Fibroblast of mammary gland (primary cell): ENCODE measurements around the gene GRIN2D.
A peak's percentile ranks its signal among the peaks of the same experiment; 100 is the strongest.

Experiments used
- DNase-seq: peaks from one replicate; pipeline ENCODE4 v3.0.0-alpha.2; 2010; ENCODE audit warnings: low read depth
- H3K4me3 ChIP-seq: 2 replicates; pipeline ENCODE4 v1.5.1; 2011; ENCODE audit warnings: low read depth, mild to moderate bottlenecking, low read length, moderate library complexity; ENCODE audit not compliant: control insufficient read depth
- TF ChIP-seq, protein P1 (sequence below): conservative IDR thresholded peaks from 2 replicates; pipeline ENCODE4 v1.5.1; 2011; ENCODE audit warnings: low read depth, low read length, inconsistent platforms; ENCODE audit not compliant: control insufficient read depth, insufficient read depth

GRIN2D gene

DNA sequence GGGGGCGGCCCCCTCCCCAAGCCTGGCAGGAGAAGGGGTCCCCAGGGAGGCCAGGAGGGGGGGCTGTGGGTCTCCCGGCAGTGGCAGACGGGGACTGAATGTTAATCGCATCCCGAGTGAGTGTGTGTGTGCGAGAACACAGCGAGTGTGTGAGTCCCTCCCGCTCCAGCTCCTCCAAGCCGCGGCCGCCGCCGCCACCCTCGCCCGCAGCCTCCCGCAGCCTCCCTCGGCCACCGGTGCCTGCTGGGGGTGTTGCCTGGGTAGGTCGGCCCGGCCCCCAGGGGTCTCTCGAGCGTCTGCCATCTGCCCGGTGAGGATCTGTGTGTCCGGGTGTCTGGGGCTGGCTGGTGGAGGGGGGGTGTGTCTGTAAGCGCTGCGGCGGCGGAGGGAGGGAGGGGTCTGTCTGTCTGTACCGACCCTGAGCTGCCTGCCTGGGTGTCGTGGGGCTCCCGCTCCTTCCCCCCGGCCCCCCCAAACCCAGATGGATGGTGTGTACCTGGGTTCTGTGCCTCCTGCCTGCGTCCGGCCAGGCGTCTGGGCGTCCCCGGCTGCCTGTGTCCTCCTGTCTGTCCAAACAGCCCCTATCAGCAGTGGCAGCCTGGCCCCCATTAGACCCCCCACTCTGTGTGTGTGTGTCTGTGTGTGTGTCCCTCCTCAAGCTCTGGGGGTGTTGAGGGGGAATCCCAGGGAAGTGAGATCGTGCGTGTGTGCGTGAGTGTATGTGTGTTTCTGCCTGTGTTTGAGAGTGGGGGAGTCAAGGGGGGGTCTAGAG, at the start of gene GRIN2D:
GRIN2D (plus strand) TSS at position 110 of the 772 bp plus-strand sequence. CDS start 4,725 bp downstream, outside the sequence.
- TF ChIP-seq, protein P1, sequence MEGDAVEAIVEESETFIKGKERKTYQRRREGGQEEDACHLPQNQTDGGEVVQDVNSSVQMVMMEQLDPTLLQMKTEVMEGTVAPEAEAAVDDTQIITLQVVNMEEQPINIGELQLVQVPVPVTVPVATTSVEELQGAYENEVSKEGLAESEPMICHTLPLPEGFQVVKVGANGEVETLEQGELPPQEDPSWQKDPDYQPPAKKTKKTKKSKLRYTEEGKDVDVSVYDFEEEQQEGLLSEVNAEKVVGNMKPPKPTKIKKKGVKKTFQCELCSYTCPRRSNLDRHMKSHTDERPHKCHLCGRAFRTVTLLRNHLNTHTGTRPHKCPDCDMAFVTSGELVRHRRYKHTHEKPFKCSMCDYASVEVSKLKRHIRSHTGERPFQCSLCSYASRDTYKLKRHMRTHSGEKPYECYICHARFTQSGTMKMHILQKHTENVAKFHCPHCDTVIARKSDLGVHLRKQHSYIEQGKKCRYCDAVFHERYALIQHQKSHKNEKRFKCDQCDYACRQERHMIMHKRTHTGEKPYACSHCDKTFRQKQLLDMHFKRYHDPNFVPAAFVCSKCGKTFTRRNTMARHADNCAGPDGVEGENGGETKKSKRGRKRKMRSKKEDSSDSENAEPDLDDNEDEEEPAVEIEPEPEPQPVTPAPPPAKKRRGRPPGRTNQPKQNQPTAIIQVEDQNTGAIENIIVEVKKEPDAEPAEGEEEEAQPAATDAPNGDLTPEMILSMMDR: no peak
- no peak for DNase-seq
- H3K4me3 ChIP-seq: peak within 1 kb of the TSS; percentile 16

DNA sequence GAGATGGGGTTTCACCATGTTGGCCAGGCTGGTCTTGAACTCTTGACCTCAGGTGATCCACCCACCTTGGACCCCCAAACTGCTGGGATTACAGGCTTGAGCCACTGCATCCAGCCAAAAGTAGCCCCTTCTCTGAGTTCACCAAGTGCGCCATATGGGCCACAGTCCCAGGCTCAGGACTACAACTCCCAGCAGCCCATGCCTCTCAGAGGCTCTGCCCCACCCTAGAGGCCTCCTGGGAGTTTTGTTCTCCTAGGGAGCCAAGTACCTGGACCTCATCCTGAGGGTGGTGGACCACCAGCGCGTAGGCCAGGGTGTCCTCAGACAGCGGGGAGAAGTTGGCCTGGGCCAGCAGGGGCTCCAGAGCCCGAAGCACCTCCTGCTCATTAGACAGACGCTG, 48.6 kb upstream of the GRIN2D start:
- DNase-seq: no peak
- H3K4me3 ChIP-seq: no peak overlapping the region
- TF ChIP-seq, protein P1: no peak

DNA sequence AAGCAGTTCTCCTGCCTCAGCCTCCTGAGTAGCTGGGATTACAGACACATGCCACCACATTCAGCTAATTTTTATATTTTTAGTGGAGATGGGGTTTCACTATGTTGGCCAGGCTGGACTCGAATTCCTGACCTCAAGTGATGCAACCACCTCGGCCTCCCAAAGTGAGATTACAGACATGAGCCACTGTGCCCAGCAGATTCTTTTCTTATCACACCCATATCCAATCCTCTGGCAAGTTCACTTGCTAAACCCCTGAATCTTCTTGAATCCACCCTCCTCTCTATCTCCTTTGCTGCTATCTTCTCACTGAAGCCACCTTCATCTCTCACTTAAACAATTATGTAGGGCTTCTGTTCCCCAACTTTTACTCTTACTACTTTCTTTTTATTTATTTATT, 47.3 kb upstream of the GRIN2D start:
- no peak overlapping the region for H3K4me3 ChIP-seq
- TF ChIP-seq, protein P1: no peak
- DNase-seq: no peak

DNA sequence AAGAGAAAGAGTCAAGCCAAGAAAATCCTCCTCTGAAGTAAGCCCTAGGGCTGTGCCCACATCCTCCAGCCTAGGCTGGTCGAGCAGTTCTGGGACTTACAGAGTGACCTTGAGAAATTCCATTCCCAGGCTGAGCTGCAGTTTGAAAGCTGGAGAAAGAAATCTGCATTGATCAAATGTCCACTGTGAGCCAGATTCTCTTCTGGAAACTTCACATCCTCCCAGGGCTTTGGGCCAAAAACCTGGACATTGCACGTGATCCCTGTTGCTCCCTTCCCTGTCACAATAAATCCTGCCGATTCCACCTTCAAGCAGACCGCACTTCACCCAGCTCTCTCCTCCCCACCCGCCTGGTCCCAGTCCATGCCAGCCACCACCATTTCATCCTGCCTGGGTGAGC, 45.4 kb upstream of the GRIN2D start:
- TF ChIP-seq, protein P1: no peak
- peak; percentile 34 for DNase-seq
- H3K4me3 ChIP-seq: no peak overlapping the region

DNA sequence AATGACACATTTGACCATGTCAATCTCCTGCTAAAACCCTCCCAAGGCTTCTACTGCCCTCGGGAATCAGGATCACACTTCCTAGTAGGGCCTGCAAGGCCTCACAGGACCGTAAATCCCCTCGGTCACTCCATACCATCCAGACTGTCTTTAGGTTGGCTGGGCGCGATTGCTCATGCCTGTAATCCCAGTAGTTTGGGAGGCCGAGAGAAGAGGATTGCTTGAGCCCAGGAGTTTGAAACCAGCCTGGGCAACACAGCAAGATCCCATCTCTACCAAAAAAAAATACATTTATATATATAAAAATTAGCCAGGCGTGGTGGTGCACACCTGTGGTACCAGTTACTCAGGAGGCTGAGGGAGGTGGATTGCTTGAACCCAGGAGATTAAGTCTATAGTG, 44.7 kb upstream of the GRIN2D start:
- TF ChIP-seq, protein P1: no peak
- no peak overlapping the region for H3K4me3 ChIP-seq
- no peak for DNase-seq

DNA sequence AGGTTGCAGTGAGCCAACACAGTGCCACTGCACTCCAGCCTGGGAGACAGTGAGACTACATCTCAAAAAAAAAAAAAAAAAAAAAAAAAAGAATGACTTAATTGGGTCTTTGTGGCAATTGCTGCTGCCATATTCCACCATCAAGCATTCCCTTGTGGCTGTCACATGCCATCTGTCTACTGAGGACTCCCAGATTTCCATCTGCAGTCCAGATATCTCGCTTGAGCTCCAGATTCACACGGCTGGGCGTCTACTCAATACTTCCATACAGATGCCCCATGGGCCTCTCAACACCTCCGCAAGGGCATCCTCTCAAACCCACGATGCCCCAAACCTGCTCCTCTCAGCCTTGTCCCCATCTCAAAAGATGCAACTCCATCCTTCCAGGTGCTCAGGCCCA, 42.6 kb upstream of the GRIN2D start:
- TF ChIP-seq, protein P1: no peak
- H3K4me3 ChIP-seq: no peak overlapping the region
- no peak for DNase-seq
